Measurements from ENCODE around the gene PAFAH2. TPM values are rescaled to one million over a fixed set of nuclear protein-coding genes. Genes with fewer than 3 reads are reported as not detected.

The PAFAH2 gene
- total and polyA plus RNA-seq, 2 of the 8 experiments (the other 6 are each of a cell fraction or from before 2014, with no cell fraction given) = 7.7 to 9.3 TPM

- DNase-seq (ENCODE audit: low read depth in 1 of 2, low spot score in 2 of 2) (no peak), FAIRE-seq (no peak)
- WGBS, 2 experiments (ENCODE audit: extremely low coverage in 1 of 2, insufficient coverage in 1 of 2, insufficient read length in 1 of 2, insufficient replicate concordance in 2 of 2, low coverage in 1 of 2, low lambda C conversion rate in 2 of 2, missing lambda C conversion rate in 1 of 2) = 90% methylated on average over 2 of the region's 2 CpGs; no CpG with 5 or more reads in 1 of the 2 experiments
- no peak overlapping the region for H4K91ac ChIP-seq (replicated peaks; ENCODE audit: insufficient read length, low read length)
- no peaks in the 10 kb centered on the region for H3K79me1 ChIP-seq (ENCODE audit: low read depth, low read length)
- no peaks in the 10 kb centered on the region for H4K20me1 ChIP-seq (replicated peaks in 1 of 2; ENCODE audit: control insufficient read depth in 1 of 2, insufficient read depth in 2 of 2, low read length in 2 of 2)
- ChIA-PET CTCF (ENCODE audit: partially characterized antibody) (interaction anchor here (0.6 to 2.5 kb wide), 4 partner anchors 9 to 199 kb away, joined by 3 to 10 read pairs (median 4); no protein-coding TSS in a partner anchor), POLR2A (ENCODE audit: partially characterized antibody) (no interaction called here)
- no peak overlapping the region for H2AFZ ChIP-seq (ENCODE audit: low read length)
- no peak overlapping the region for H3K14ac ChIP-seq (ENCODE audit: insufficient read length)
- no peak overlapping the region for H3K27ac ChIP-seq (ENCODE audit: low read depth, low read length)
- H3K18ac ChIP-seq (ENCODE audit: extremely low read depth, low read length) = no peak overlapping the region
- H3K27me3 ChIP-seq (replicated peaks in 1 of 4; ENCODE audit: control insufficient read depth in 3 of 4, extremely low read depth in 1 of 4, insufficient read depth in 3 of 4, low read length in 3 of 4) = no peaks in the 10 kb centered on the region
- H3K79me2 ChIP-seq (ENCODE audit: control insufficient read depth in 1 of 2, insufficient read depth in 2 of 2, low read length in 2 of 2) = no peaks in the 10 kb centered on the region
- no peaks in the 10 kb centered on the region for H3K23me2 ChIP-seq (ENCODE audit: low read depth, low read length)
- no peak overlapping the region for H3K23ac ChIP-seq (ENCODE audit: insufficient read length)
- H2BK20ac ChIP-seq (ENCODE audit: low read length) = no peak overlapping the region
- H4K8ac ChIP-seq (ENCODE audit: extremely low read depth, insufficient read depth, low read length) = no peak overlapping the region
- H3K56ac ChIP-seq (replicated peaks; ENCODE audit: insufficient read length, low read depth, low read length) = no peak overlapping the region
- no peak for TF ChIP-seq RAD21 (IDR thresholded peaks at IDR 0.05 in 1 of 2, conservative IDR thresholded peaks at IDR 0.05 in 1 of 2; ENCODE audit: low read depth in 2 of 2, low read length in 2 of 2)
- no peak overlapping the region for H2AK5ac ChIP-seq (ENCODE audit: low read depth, low read length)
- no peaks in the 10 kb centered on the region for H3K36me3 ChIP-seq (ENCODE audit: control insufficient read depth in 2 of 4, insufficient read depth in 4 of 4, low read length in 3 of 4)
- no peaks in the 10 kb centered on the region for H3K9me3 ChIP-seq (ENCODE audit: insufficient read depth in 2 of 2, low read depth in 1 of 2, low read length in 1 of 2)
- H2BK15ac ChIP-seq (ENCODE audit: low read length) = no peak overlapping the region
- H2BK120ac ChIP-seq (replicated peaks; ENCODE audit: low read depth, low read length) = no peak overlapping the region
- no peak overlapping the region for H3K4ac ChIP-seq (replicated peaks; ENCODE audit: insufficient read length, low read depth, low read length)
- no peak overlapping the region for H2BK12ac ChIP-seq (ENCODE audit: low read depth, low read length)
- H3K4me1 ChIP-seq (replicated peaks in 1 of 4; ENCODE audit: control insufficient read depth in 3 of 4, insufficient read depth in 4 of 4, low read length in 3 of 4) = peaks cover 0 to 8% (median 4%) of the 10 kb centered on the region in 4 experiments; a peak in 6 of 7 replicates
- no peak overlapping the region for H3K4me2 ChIP-seq (ENCODE audit: insufficient read depth in 1 of 2, low read depth in 2 of 2, low read length in 2 of 2)
- H4K5ac ChIP-seq (ENCODE audit: insufficient read length, low read depth, low read length) = no peak overlapping the region
- no peak overlapping the region for H3K4me3 ChIP-seq (ENCODE audit: extremely low read depth in 1 of 4, insufficient read depth in 2 of 4, low read depth in 3 of 4, low read length in 4 of 4)
- H2BK5ac ChIP-seq (ENCODE audit: low read depth, low read length) = no peak overlapping the region
- H3K9ac ChIP-seq (replicated peaks in 1 of 4; ENCODE audit: extremely low read depth in 1 of 4, low read depth in 3 of 4, low read length in 3 of 4) = no peak overlapping the region
Observed at GRCh38 chr1:26014179-26014578, 16.3 kb upstream of the PAFAH2 start.

Measured in H1 (cell line).